BE2C (cell line): ENCODE data around the gene SMO.
A peak's percentile ranks its signal among the peaks of the same experiment; 100 is the strongest.

Source experiments
- DNase-seq: peaks from one replicate; pipeline ENCODE4 v3.0.0-alpha.2; 2020
- H3K27me3 ChIP-seq: fragments of 250-450 bp; sonication (Bioruptor Pico); 2 replicates; pipeline ENCODE4 v1.5.1; 2020; ENCODE audit warnings: mild to moderate bottlenecking
- H3K36me3 ChIP-seq: fragments of 250-450 bp; sonication (Bioruptor Pico); 2 replicates; pipeline ENCODE4 v1.5.1; 2020; ENCODE audit warnings: mild to moderate bottlenecking
- H3K4me1 ChIP-seq: fragments of 250-450 bp; sonication (Bioruptor Pico); 2 replicates; pipeline ENCODE4 v1.5.1; 2020
- H3K4me3 ChIP-seq: 2 replicates; pipeline ENCODE4 v1.5.1; 2011; ENCODE audit warnings: low read depth, low read length
- H3K9me3 ChIP-seq: fragments of 250-450 bp; sonication (Bioruptor Pico); 2 replicates; pipeline ENCODE4 v1.5.1; 2020
- CTCF ChIP-seq: IDR thresholded peaks from 2 replicates; pipeline ENCODE4 v1.5.1; 2012; ENCODE audit warnings: mild to moderate bottlenecking, low read depth, low read length

Gene SMO

GRCh38 chr7:129147731-129148130 lies 40.7 kb upstream of the SMO start:
- no peak for DNase-seq
- H3K4me3 ChIP-seq, result no peak overlapping the region
- H3K27me3 ChIP-seq, result peaks cover 15% of the 10 kb centered on the region
- no peak for TF ChIP-seq CTCF
- H3K9me3 ChIP-seq, result no peaks in the 10 kb centered on the region
- H3K36me3 ChIP-seq, result no peaks in the 10 kb centered on the region
- peaks cover 3% of the 10 kb centered on the region; the same call in 1 of the 2 replicates for H3K4me1 ChIP-seq

DNA sequence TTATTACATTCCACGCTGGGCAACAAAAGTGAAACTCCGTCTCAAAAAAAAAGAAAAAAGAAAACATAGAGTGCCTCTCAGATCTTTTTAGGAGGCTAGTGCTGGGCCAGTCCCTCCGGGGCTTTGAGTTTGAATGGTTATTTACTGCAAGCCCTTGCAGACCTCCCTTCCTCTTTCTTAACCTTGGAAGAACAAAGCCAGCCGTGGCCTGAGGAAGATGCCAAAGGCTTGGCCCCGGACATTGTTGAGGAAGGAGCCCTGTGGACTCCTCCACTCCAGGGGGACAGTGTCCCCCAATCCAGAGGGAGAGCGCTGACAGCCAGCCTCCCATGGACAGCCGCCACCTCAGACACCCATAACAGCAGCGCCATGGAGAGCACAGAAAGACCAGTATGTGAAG lies 38.9 kb upstream of the SMO start:
- Histone ChIP-seq H3K36me3 (no peaks in the 10 kb centered on the region), H3K9me3 (no peaks in the 10 kb centered on the region), H3K4me3 (no peak overlapping the region), H3K27me3 (no peaks in the 10 kb centered on the region), H3K4me1 (peaks cover 3% of the 10 kb centered on the region; the same call in 1 of the 2 replicates)
- DNase-seq, result no peak
- no peak for TF ChIP-seq CTCF

- no peak for TF ChIP-seq CTCF
- Histone ChIP-seq H3K36me3 (no peaks in the 10 kb centered on the region), H3K4me1 (peaks cover 3% of the 10 kb centered on the region; the same call in 1 of the 2 replicates), H3K9me3 (no peaks in the 10 kb centered on the region), H3K4me3 (no peak overlapping the region), H3K27me3 (no peaks in the 10 kb centered on the region)
- peak; percentile 26 for DNase-seq
These were observed 38.0 kb upstream of the SMO start for GRCh38 chr7:129150199-129150996.

DNA sequence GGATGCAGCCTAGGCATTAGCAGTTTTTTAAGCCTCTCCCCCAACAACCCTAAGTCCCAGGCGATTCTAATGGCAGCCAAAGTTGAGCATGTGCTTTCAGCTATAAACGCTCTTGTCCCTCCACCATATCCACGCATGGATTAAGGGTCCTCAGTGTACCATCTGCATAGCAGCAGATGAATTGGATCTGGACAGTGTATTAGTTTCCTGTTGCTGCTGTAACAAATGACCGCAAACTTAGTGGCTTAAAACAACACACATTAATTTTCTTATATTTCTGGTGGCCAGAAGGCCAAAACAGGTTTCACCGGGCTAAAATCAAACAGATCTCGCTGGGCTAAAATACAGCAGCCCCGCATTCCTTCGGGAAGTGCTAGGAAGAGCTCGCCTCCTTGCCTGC lies 30.8 kb upstream of the SMO start:
- TF ChIP-seq CTCF, result no peak
- no peaks in the 10 kb centered on the region for H3K4me1 ChIP-seq
- H3K36me3 ChIP-seq, result no peaks in the 10 kb centered on the region
- no peaks in the 10 kb centered on the region for H3K27me3 ChIP-seq
- no peak for DNase-seq
- H3K9me3 ChIP-seq, result no peaks in the 10 kb centered on the region
- H3K4me3 ChIP-seq, result no peak overlapping the region

GRCh38 chr7:129159539-129159938 lies 28.9 kb upstream of the SMO start:
- H3K9me3 ChIP-seq, result no peaks in the 10 kb centered on the region
- no peak for TF ChIP-seq CTCF
- no peak for DNase-seq
- no peak overlapping the region for H3K4me3 ChIP-seq
- H3K27me3 ChIP-seq, result no peaks in the 10 kb centered on the region
- no peaks in the 10 kb centered on the region for H3K36me3 ChIP-seq
- no peaks in the 10 kb centered on the region for H3K4me1 ChIP-seq

DNA sequence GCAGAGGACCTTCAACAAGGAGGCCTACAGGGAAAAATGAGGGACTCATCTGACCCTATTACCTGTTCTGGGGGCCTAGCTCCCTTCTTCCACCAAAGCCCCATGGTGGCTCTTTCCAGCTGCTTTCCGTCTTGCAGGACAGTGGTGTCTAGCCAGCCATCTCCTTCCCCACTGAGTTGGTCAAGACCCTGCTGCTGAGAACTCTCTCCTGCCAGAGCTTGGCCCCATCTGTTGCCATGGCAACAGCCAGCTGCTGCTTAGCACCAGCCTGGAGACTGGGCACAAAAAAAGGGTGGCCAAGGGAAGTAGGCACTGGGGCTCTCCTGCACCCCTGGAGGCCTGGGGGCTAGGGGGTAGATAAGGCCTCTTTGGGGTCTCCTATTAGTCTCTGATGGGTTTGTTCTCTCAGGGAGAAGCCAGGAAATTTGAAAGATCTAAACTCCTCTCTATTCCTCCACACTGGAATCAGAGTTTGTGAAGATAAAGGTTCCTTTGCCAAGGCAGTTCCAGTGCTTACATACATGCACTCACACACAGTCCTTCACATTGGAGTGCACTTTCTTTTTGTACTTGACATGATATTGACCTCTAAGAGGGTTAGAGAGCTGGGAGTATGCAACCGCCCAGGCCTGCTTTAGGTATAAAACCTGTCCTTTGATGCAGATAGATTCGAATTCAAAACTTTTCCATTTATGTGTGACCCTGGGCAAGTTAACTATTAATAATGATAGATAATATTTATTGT lies 28.1 kb upstream of the SMO start:
- Histone ChIP-seq H3K36me3 (no peaks in the 10 kb centered on the region), H3K4me1 (no peaks in the 10 kb centered on the region), H3K4me3 (no peak overlapping the region), H3K9me3 (no peaks in the 10 kb centered on the region), H3K27me3 (no peaks in the 10 kb centered on the region)
- no peak for TF ChIP-seq CTCF
- DNase-seq, result peak; percentile 59
